Head of caudate nucleus (tissue), 42 donors: Measurements from ENCODE around the gene MSMO1.
"Not testable (repeated sequence)": the region's sequence is repeated elsewhere in the genome, so short reads cannot be mapped to it uniquely, and the experiment has no call there.

ENCODE experiments used
- DNase-seq, 42 donors: peaks; one replicate each; pipeline versions ENCODE4 v3.0.0 to v3.0.0-alpha.2; 2020 to 2021; ENCODE audit warnings: mixed read lengths in 7 of 42
- intact Hi-C: fragments of 100-400 bp; cut with DNase I; formaldehyde crosslinking; loops from one replicate; pipeline ENCODE4 v1.15.0; 2022

Gene MSMO1

DNA sequence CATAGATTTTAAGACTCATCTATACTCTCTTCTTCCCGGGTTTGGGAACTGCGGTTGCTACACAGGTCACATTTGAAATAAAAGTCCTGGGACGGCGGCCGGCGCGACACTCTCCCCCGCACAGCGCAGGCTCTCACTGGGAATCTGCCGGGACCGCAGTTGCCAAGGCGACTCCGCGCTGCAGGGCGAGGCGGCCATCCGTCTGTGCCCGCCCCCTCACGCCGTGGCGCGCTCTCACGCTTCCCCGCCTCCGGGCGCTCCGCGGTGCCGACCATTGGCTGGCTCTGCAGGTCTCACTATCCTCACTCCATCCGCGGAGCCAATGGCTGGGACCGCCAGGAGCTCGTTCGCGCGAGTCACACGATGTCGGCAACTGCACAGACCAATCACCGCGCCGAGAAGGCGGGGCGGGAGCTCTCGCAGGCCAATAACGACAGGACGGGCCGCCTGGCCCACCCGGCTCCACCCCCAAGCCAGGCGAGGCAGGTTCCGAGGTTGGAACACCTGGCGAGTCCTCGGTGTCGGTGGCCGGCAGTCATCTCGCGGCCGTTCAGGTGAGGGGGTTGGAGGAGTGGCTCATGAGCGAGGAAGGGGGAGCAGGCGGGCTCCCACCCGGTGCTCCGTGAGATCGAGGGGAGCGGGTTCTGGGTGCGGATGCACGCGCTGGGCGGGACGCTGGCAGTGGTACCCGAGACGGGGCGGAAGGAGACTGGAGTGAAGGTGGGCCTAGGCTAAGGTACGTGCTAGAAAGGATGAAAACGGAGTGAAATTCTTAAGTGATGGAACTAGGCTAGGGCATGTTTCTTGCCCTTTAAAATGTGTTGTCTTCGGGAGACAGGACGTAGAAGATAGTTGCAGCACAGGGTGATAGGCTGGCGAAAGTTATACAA, at the start of gene MSMO1:
Gene MSMO1 (plus strand): TSS at position 459 of the 890 bp plus-strand sequence. CDS start 5,702 bp downstream, outside the sequence.
- peak; percentile 99 to 100 (median 100) for DNase-seq
- intact Hi-C loops, result loop anchor here (2.0 kb wide), 1 partner anchor 121 kb away; the partner anchor contains the start of gene KLHL2

DNA sequence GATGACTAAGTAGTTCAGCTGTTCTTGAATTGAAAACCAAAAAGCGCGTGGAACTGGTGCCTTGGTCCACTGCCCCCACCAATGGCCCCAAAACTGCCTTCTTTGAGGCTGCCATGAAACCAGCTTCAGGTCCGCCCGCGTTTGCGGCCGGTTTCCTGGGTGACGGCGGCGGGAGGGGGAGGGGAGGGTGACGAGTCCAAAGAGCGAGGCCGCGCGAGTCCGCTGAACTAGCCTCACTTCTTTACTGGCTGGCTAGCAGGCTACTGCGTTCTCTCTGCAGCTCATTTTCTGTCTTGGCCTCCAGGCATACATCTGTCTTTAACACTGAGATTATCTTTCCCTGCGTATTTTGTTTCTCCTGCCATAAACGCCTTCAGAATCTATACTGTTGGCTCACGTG, 47.9 kb upstream of the MSMO1 start:
- intact Hi-C loops, DNase-seq: not testable (repeated sequence)

GRCh38 chr4:165284697-165285096, 42.8 kb upstream of the MSMO1 start:
- DNase-seq, intact Hi-C loops: not testable (repeated sequence)

DNA sequence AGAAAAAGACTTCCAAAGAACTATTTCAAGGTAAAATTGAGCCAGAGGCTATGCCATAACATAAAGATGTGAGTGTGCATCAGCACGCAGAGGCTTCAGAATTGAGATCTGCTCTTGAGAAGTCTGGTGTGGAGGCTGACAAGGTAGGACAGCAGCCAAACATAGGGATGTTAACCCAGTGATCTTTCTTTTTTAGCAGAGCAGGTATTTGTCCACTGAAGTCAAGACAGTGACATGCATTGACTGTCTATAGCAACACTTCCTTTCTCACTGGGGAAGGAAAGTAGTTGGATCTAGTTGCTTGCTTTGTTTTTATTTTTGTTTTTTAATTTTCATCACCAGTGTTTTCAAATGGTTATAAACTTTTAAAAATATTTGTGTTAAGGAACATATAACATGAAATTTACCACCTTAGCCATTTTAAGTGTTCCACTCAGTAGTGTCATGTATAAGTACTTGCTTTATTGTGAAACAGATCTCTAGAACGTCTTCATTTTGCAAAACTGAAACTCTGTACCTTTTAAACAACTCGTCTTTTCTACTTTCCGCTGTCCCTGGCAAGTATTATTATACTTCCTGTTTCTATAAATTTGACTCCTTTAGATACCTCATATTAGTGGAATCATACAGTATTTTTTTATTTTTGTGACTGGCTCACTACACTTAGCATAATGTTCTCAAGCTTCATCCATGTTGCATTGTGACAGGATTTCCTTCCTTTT, 40.7 kb upstream of the MSMO1 start:
- intact Hi-C loops, DNase-seq: not testable (repeated sequence)

GRCh38 chr4:165288226-165288625, 39.2 kb upstream of the MSMO1 start:
- intact Hi-C loops, result no loop called here
- no peak for DNase-seq

- intact Hi-C loops, result no loop called here
- no peak for DNase-seq
Measured at GRCh38 chr4:165288639-165289422, 38.6 kb upstream of the MSMO1 start.

DNA sequence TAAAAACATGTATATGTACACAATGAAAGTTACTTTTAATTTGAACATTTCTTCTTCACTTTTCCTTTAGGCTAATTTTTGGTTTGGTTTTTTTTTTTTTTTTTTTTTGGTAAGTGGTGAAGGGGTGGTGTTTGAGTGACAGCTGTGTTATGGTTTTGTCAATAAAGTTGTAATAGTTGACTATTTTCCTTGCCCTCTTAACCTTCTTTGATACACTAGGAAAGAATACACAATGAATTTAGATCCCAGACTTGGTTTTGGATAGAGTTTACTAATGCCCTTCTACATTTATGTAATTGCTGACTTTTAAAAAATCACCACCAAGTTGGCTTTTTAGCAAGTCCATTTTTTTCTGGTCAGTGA, 38.1 kb upstream of the MSMO1 start:
- DNase-seq, result no peak
- intact Hi-C loops, result no loop called here

GRCh38 chr4:165293061-165293460, 34.4 kb upstream of the MSMO1 start:
- intact Hi-C loops, result no loop called here
- no peak for DNase-seq

- intact Hi-C loops, result no loop called here
- DNase-seq, result no peak
Measured at GRCh38 chr4:165293927-165294649, 33.4 kb upstream of the MSMO1 start.

- intact Hi-C loops, result no loop called here
- DNase-seq, result peak in 1 of 42 donors; percentile 9
Measured at GRCh38 chr4:165294907-165295306, 32.6 kb upstream of the MSMO1 start.

GRCh38 chr4:165297626-165298025, 29.8 kb upstream of the MSMO1 start:
- DNase-seq, result no peak
- intact Hi-C loops, result no loop called here

GRCh38 chr4:165299399-165300060, 27.9 kb upstream of the MSMO1 start:
- intact Hi-C loops, result no loop called here
- DNase-seq, result no peak

DNA sequence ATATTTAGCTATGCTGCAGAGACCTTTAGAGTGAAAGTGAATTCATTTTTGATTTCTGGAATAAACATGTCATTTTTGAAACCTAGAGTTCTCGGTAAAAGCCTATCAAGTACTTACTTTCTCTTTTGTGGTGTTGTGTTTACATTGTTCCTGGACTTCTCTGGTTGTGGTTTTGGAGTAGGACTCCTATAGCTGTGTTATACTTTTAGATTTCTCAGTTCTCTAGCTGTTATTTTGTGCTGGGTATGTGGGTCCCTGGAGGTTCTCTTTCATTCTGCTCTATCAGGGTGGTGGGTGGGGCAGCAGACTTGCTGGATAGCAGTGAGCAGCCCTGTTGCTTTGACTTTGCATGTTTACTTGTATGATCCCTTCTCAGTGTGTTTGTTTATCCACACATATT, 25.6 kb upstream of the MSMO1 start:
- intact Hi-C loops, result no loop called here
- DNase-seq, result peak in 2 of 42 donors; percentile 22 to 42

- intact Hi-C loops, result no loop called here
- no peak for DNase-seq
Measured at GRCh38 chr4:165302658-165303057, 24.8 kb upstream of the MSMO1 start.

DNA sequence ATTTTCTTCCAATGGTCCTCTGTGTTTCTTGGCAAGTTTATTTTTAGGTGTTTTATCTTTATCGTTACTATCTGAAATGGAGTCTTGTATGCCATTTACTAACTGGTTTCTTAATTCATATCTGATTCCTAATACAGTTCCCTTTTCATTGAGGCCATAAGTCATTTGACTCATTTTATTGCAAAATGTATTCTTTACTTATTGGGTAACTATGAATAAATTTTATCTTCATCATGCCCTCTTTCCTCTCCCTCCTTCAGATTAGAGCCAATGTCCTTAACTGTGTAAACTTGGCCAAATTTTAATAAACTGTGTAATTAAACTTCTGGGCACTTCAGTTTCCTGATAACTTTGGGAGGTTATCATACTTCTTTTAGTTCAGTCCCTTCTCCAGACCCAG, 19.3 kb upstream of the MSMO1 start:
- intact Hi-C loops, result no loop called here
- no peak for DNase-seq

- DNase-seq, result no peak
- intact Hi-C loops, result no loop called here
Measured at GRCh38 chr4:165308606-165309005, 18.9 kb upstream of the MSMO1 start.

DNA sequence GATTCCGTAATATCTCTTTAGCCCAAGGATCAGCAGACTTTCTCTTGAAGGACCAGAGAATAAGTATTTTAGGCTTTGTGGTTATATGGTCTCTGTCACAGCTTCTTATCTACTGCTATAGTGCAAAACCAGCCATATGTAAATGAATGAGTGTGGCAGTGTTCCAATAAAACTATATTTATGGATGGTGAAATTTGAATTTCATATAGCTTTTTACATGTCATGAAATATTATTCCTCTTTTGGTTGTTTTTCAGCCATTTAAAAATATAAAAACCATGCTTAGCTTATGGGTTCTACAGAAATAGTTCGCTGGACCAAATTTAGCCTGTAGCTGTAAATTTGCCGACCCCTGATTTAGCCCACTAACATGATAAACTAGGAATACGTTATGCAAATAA, 18.0 kb upstream of the MSMO1 start:
- intact Hi-C loops, result no loop called here

DNA sequence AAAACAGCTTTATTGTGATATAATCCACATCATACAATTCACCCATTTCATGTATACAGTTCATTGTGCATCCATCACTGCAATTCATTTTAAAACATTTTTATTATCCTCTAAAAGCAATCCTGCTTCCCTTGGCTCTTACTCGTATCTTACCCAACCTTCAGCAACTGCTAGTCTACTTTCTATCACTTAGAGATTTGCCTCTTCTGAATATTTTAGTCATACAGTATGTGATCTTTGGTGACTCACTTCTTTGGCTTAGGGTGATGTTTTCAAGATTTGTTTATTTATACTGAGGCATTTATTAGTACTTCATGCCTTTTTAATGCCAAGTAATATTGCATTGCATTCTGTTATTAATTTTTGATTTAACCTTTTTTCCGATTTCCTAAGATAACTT, 15.0 kb upstream of the MSMO1 start:
- intact Hi-C loops, result no loop called here
- DNase-seq, result no peak

More for the DNA sequence above, 18.0 kb upstream of the MSMO1 start:
- no peak for DNase-seq
